ENCODE data around the gene GPX2. TPM values are rescaled to one million over a fixed set of nuclear protein-coding genes. Genes with fewer than 3 reads are reported as not detected.

GPX2 gene
- total and polyA plus RNA-seq, 7 donors: 1.9 to 1,392 (median 374) TPM; not detected in 3

DNA sequence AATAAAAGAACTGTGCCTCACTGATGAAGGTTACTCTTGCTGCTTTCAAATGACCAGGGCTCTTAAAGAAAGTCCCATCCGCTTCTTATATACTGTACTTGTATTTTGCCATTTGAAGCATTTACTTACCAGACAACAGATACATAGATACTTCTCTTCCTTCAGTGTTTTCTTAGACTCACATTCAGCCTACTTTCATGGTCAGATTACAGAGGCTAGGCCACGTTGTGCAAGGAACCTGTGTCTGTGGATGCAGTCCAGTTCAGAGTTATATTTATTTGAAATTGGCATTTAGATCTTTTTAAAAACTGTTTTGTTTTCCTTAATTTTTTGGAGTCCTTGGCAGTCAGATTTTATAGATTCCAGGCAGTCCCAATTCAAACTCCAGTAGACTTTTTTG is 22.1 kb downstream of the GPX2 start:
- 87 to 92% methylated on average over 2 of the region's 2 CpGs for WGBS, 2 donors
- TF ChIP-seq, protein P1, sequence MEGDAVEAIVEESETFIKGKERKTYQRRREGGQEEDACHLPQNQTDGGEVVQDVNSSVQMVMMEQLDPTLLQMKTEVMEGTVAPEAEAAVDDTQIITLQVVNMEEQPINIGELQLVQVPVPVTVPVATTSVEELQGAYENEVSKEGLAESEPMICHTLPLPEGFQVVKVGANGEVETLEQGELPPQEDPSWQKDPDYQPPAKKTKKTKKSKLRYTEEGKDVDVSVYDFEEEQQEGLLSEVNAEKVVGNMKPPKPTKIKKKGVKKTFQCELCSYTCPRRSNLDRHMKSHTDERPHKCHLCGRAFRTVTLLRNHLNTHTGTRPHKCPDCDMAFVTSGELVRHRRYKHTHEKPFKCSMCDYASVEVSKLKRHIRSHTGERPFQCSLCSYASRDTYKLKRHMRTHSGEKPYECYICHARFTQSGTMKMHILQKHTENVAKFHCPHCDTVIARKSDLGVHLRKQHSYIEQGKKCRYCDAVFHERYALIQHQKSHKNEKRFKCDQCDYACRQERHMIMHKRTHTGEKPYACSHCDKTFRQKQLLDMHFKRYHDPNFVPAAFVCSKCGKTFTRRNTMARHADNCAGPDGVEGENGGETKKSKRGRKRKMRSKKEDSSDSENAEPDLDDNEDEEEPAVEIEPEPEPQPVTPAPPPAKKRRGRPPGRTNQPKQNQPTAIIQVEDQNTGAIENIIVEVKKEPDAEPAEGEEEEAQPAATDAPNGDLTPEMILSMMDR (IDR thresholded peaks at IDR 0.05): no peak
- TF ChIP-seq POLR2A (IDR thresholded peaks at IDR 0.05) (no peak), EP300 (IDR thresholded peaks at IDR 0.05) (no peak), POLR2AphosphoS5 (IDR thresholded peaks at IDR 0.05) (no peak)

DNA sequence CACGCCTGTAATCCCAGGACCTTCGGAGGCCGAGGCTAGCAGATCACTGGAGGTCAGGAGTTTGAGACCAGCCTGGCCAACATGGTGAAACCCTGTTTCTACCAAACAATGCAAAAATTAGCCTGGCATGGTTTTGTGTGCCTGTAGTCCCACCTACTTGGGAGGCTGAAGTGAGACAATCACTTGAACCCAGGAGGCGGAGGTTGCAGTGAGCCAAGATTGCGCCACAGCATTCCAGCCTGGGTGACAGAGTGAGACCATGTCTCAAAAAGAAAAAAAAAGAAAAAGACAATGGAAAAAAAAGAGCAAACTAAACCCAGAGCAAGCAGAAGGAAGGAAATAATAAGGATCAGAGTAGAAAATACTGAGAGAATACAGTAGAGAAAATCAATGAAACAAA is 22.9 kb downstream of the GPX2 start:
- intact Hi-C loops (cut with DNase I): loop anchor here (10.0 kb wide), 3 partner anchors 185 to 575 kb away; partner anchors contain the start of gene MAX
- DNase-seq: no peak
- WGBS, 2 donors: 94 to 96% methylated on average over 5 of the region's 5 CpGs
- peaks cover 0 to 9% (median 8%) of the 10 kb centered on the region in 4 donors for H3K36me3 ChIP-seq
- H3K9me3 ChIP-seq: no peaks in the 10 kb centered on the region
- no peak overlapping the region for H3K27ac ChIP-seq
- TF ChIP-seq EP300 (IDR thresholded peaks at IDR 0.05) (no peak), POLR2A (IDR thresholded peaks at IDR 0.05) (no peak), POLR2AphosphoS5 (IDR thresholded peaks at IDR 0.05) (no peak)
- TF ChIP-seq, protein P1 (IDR thresholded peaks at IDR 0.05): no peak
- peaks cover 0 to 46% (median 33%) of the 10 kb centered on the region in 4 donors for H3K4me1 ChIP-seq
- no peaks in the 10 kb centered on the region for H3K27me3 ChIP-seq
- H3K4me3 ChIP-seq: no peak overlapping the region

More for the DNA sequence above, 22.1 kb downstream of the GPX2 start:
- intact Hi-C loops (cut with DNase I): no loop called here
- Histone ChIP-seq H3K27me3 (no peaks in the 10 kb centered on the region), H3K4me3 (no peak overlapping the region), H3K27ac (no peak overlapping the region), H3K4me1 (peaks cover 0 to 39% (median 26%) of the 10 kb centered on the region in 4 donors), H3K9me3 (no peaks in the 10 kb centered on the region), H3K36me3 (peaks cover 0 to 17% (median 11%) of the 10 kb centered on the region in 4 donors)
- DNase-seq: no peak

DNA sequence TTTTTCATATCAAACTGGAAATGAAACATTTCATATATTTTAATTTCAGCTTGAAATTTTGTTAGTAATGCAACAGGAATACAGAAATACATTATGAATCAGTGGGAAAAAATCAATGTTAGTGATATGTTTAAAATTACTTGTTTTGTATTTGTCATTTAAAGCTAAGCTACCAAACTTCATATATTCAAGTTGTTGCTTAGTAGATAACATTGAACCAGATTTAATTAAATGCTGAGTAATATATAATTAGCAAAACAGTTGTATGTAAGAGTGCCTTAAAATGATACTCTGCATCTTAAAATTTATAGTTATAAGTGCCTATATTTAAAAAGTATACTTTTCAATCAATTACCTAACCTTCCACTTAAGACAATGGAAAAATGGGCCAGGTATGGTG is 23.3 kb downstream of the GPX2 start:
- TF ChIP-seq POLR2A (IDR thresholded peaks at IDR 0.05) (no peak), POLR2AphosphoS5 (IDR thresholded peaks at IDR 0.05) (no peak), EP300 (IDR thresholded peaks at IDR 0.05) (no peak)
- TF ChIP-seq, protein P1 (IDR thresholded peaks at IDR 0.05): no peak
- H3K9me3 ChIP-seq: no peaks in the 10 kb centered on the region
- no peak overlapping the region for H3K4me3 ChIP-seq
- peaks cover 0 to 5% (median 4%) of the 10 kb centered on the region in 4 donors for H3K36me3 ChIP-seq
- H3K4me1 ChIP-seq: peaks cover 0 to 46% (median 33%) of the 10 kb centered on the region in 4 donors
- intact Hi-C loops (cut with DNase I): loop anchor here (10.0 kb wide), 3 partner anchors 186 to 574 kb away; partner anchors contain the start of gene MAX
- no peak overlapping the region for H3K27ac ChIP-seq
- no peaks in the 10 kb centered on the region for H3K27me3 ChIP-seq
- no peak for DNase-seq

DNA sequence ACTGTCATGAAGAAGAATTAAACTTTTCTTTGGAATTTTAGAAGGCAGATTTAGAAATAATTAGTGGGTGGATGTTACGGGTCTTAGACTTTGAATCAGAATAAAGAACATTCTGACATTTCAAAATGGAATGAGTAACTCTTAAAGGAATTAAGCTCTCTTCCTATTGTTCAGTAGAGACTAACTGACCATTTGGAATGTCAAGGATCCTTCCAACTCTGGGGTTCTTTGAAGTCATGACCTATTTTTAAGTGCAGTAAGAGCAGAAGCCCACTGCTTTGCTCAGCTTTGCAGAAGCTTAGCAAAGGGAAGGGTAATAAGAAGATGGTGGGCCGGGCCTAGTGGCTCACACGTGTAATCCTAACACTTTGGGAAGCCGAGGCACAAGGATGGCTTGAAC is 24.3 kb downstream of the GPX2 start:
- H3K36me3 ChIP-seq: no peaks in the 10 kb centered on the region
- 92 to 94% methylated on average over 4 of the region's 4 CpGs for WGBS, 2 donors
- TF ChIP-seq POLR2A (IDR thresholded peaks at IDR 0.05): no peak
- no peak for TF ChIP-seq POLR2AphosphoS5 (IDR thresholded peaks at IDR 0.05)
- TF ChIP-seq, protein P1 (IDR thresholded peaks at IDR 0.05): no peak
- TF ChIP-seq EP300 (IDR thresholded peaks at IDR 0.05): no peak
- H3K27me3 ChIP-seq: no peaks in the 10 kb centered on the region
- H3K27ac ChIP-seq: no peak overlapping the region
- no peaks in the 10 kb centered on the region for H3K9me3 ChIP-seq
- peaks cover 0 to 46% (median 35%) of the 10 kb centered on the region in 4 donors for H3K4me1 ChIP-seq
- H3K4me3 ChIP-seq: no peak overlapping the region
- intact Hi-C loops (cut with DNase I): loop anchor here (10.0 kb wide), 3 partner anchors 187 to 573 kb away; partner anchors contain the start of gene MAX
- no peak for DNase-seq

DNA sequence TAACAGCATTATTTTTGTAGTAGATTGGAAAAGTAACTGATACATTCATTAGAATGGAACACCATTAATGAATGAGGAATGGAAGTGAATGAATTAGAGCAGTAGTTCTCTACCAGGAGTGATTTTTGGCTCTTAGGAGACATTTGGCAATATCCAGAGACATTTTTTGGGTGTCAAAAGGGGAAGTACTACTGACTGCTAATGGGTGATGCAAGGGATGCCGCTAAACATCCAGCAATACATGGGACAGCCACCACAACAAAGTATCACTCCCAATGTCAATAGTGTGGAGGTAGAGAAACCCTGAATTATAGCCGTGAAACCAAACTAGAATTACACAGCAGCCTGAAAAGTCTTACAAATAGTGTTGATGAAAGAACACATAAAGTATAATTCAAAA is 26.7 kb downstream of the GPX2 start:
- H3K27ac ChIP-seq: no peak overlapping the region
- TF ChIP-seq, protein P1 (IDR thresholded peaks at IDR 0.05): no peak
- TF ChIP-seq EP300 (IDR thresholded peaks at IDR 0.05) (no peak), POLR2AphosphoS5 (IDR thresholded peaks at IDR 0.05) (no peak), POLR2A (IDR thresholded peaks at IDR 0.05) (no peak)
- no peaks in the 10 kb centered on the region for H3K9me3 ChIP-seq
- no peaks in the 10 kb centered on the region for H3K36me3 ChIP-seq
- peaks cover 0 to 46% (median 35%) of the 10 kb centered on the region in 4 donors for H3K4me1 ChIP-seq
- DNase-seq: no peak
- H3K4me3 ChIP-seq: peak overlapping the region in 1 of 4 donors; percentile 93
- intact Hi-C loops (cut with DNase I): loop anchor here (10.0 kb wide), 3 partner anchors 189 to 571 kb away; partner anchors contain the start of gene MAX
- 90 to 93% methylated on average over 2 of the region's 2 CpGs for WGBS, 2 donors
- no peaks in the 10 kb centered on the region for H3K27me3 ChIP-seq
